ENCODE data around the gene NOG.

- TF ChIP-seq CTCF (IDR thresholded peaks at IDR 0.05): no peak
- TF ChIP-seq POLR2AphosphoS5 (IDR thresholded peaks at IDR 0.05; ENCODE audit: low read depth, low read length): no peak
- no peak for TF ChIP-seq TCF7L2 (IDR thresholded peaks at IDR 0.05; ENCODE audit: low read depth, low read length)
- TF ChIP-seq REST (IDR thresholded peaks at IDR 0.05; ENCODE audit: insufficient read depth in 1 of 2, low read depth in 2 of 2, low read length in 1 of 2): no peak
These were observed 42.1 kb downstream of the NOG start for GRCh38 chr17:56635641-56636040.

Data from Panc1 (cell line).